ENCODE measurements around the gene UHRF1. TPM values are rescaled to one million over a fixed set of nuclear protein-coding genes. Genes with fewer than 3 reads are reported as not detected.
"Not testable (repeated sequence)": the region's sequence is repeated elsewhere in the genome, so short reads cannot be mapped to it uniquely, and the experiment has no call there.

The UHRF1 gene
- total RNA-seq, 1 donor from 2014 or later, result 19.8 TPM

DNA sequence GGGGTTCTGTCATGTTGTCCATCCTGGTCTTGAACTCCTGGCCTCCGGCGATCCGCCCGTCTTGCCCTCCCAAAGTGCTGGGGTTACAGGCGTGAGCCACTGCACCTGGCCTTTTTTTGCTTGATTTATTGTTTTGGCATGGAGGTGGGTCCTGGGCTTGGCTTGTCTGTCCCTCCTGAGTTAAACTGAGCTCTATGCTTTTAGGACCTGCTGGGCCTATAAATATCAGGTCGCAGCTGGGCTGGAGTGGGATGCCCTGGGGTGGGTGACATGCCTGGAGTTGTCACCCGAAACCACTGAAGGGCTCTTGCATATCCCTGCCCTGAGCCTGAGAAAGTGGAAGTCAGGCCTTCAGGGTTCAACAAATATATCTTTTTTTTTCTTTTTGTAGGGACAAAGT is 12.2 kb upstream of the UHRF1 start:
- Histone ChIP-seq H3K4me1 (ENCODE audit: control insufficient read depth in 3 of 3, insufficient read depth in 3 of 3, low read length in 3 of 3) (peaks cover 2 to 7% (median 3%) of the 10 kb centered on the region in 3 donors), H3K36me3 (ENCODE audit: control insufficient read depth in 3 of 3, insufficient read depth in 3 of 3, low read length in 3 of 3) (no peaks in the 10 kb centered on the region), H3K9ac (ENCODE audit: low read depth in 1 of 3, low read length in 3 of 3) (no peak overlapping the region), H3K4me3 (ENCODE audit: low read length in 3 of 3) (no peak overlapping the region), H3K27me3 (ENCODE audit: control insufficient read depth in 3 of 3, insufficient read depth in 3 of 3, low read length in 3 of 3) (no peaks in the 10 kb centered on the region), H3K9me3 (ENCODE audit: control insufficient read depth in 3 of 3, low read length in 3 of 3) (no peaks in the 10 kb centered on the region), H3K27ac (ENCODE audit: low read depth, low read length) (no peak overlapping the region)

DNA sequence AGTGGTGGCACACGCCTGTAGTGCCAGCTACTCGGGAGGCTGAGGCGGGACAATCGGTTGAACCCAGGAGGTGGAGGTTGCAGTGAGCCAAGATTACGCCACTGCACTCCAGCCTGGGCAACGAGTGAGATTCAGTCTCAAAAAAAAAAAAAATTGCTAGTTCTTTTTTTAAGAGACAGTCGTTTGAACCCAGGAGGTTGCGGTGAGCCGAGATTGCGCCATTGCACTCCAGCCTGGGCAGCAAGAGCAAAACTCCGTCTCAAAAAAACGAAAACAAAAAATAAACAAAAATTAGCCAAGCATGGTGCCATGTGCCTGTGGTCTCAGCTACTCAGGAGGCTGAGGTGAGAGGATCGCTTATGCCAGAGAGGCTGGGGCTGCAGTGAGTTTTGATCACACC is 8.4 kb upstream of the UHRF1 start:
- not testable (repeated sequence) for H3K36me3 ChIP-seq (ENCODE audit: control insufficient read depth in 3 of 3, insufficient read depth in 3 of 3, low read length in 3 of 3); H3K9ac ChIP-seq (ENCODE audit: low read depth in 1 of 3, low read length in 3 of 3); H3K4me1 ChIP-seq (ENCODE audit: control insufficient read depth in 3 of 3, insufficient read depth in 3 of 3, low read length in 3 of 3); H3K4me3 ChIP-seq (ENCODE audit: low read length in 3 of 3); H3K27me3 ChIP-seq (ENCODE audit: control insufficient read depth in 3 of 3, insufficient read depth in 3 of 3, low read length in 3 of 3); H3K9me3 ChIP-seq (ENCODE audit: control insufficient read depth in 3 of 3, low read length in 3 of 3); H3K27ac ChIP-seq (ENCODE audit: low read depth, low read length)

GRCh38 chr19:4902796-4903195 is 6.5 kb upstream of the UHRF1 start, which contains the start of gene ARRDC5:
Gene ARRDC5, minus strand, starts transcription at chr19:4902896. Its CDS starts 71 bp downstream, at chr19:4902825.
- H3K36me3 ChIP-seq (ENCODE audit: control insufficient read depth in 3 of 3, insufficient read depth in 3 of 3, low read length in 3 of 3), result no peaks in the 10 kb centered on the region
- H3K4me1 ChIP-seq (ENCODE audit: control insufficient read depth in 3 of 3, insufficient read depth in 3 of 3, low read length in 3 of 3), result no peaks in the 10 kb centered on the region
- H3K27me3 ChIP-seq (ENCODE audit: control insufficient read depth in 3 of 3, insufficient read depth in 3 of 3, low read length in 3 of 3), result no peaks in the 10 kb centered on the region
- H3K27ac ChIP-seq (ENCODE audit: low read depth, low read length), result no peak within 1 kb of the TSS
- no peak within 1 kb of the TSS for H3K9ac ChIP-seq (ENCODE audit: low read depth in 1 of 3, low read length in 3 of 3)
- no peak within 1 kb of the TSS for H3K4me3 ChIP-seq (ENCODE audit: low read length in 3 of 3)
- no peaks in the 10 kb centered on the region for H3K9me3 ChIP-seq (ENCODE audit: control insufficient read depth in 3 of 3, low read length in 3 of 3)

- Histone ChIP-seq H3K9ac (ENCODE audit: low read depth in 1 of 3, low read length in 3 of 3) (no peak overlapping the region), H3K4me3 (ENCODE audit: low read length in 3 of 3) (no peak overlapping the region), H3K36me3 (ENCODE audit: control insufficient read depth in 3 of 3, insufficient read depth in 3 of 3, low read length in 3 of 3) (no peaks in the 10 kb centered on the region), H3K4me1 (ENCODE audit: control insufficient read depth in 3 of 3, insufficient read depth in 3 of 3, low read length in 3 of 3) (peaks cover 0 to 5% (median 5%) of the 10 kb centered on the region in 3 donors), H3K27me3 (ENCODE audit: control insufficient read depth in 3 of 3, insufficient read depth in 3 of 3, low read length in 3 of 3) (no peaks in the 10 kb centered on the region), H3K9me3 (ENCODE audit: control insufficient read depth in 3 of 3, low read length in 3 of 3) (no peaks in the 10 kb centered on the region), H3K27ac (ENCODE audit: low read depth, low read length) (no peak overlapping the region)
Observed at GRCh38 chr19:4904481-4904880, 4.8 kb upstream of the UHRF1 start.

GRCh38 chr19:4906963-4907362 is 2.3 kb upstream of the UHRF1 start:
- Histone ChIP-seq H3K27me3 (ENCODE audit: control insufficient read depth in 3 of 3, insufficient read depth in 3 of 3, low read length in 3 of 3) (no peaks in the 10 kb centered on the region), H3K4me3 (ENCODE audit: low read length in 3 of 3) (no peak overlapping the region), H3K4me1 (ENCODE audit: control insufficient read depth in 3 of 3, insufficient read depth in 3 of 3, low read length in 3 of 3) (peaks cover 15 to 22% (median 22%) of the 10 kb centered on the region in 3 donors), H3K9me3 (ENCODE audit: control insufficient read depth in 3 of 3, low read length in 3 of 3) (no peaks in the 10 kb centered on the region), H3K9ac (ENCODE audit: low read depth in 1 of 3, low read length in 3 of 3) (no peak overlapping the region), H3K27ac (ENCODE audit: low read depth, low read length) (no peak overlapping the region), H3K36me3 (ENCODE audit: control insufficient read depth in 3 of 3, insufficient read depth in 3 of 3, low read length in 3 of 3) (no peaks in the 10 kb centered on the region)

GRCh38 chr19:4908360-4908759 is 941 bp upstream of the UHRF1 start:
- peaks cover 18 to 27% (median 24%) of the 10 kb centered on the region in 3 donors for H3K4me1 ChIP-seq (ENCODE audit: control insufficient read depth in 3 of 3, insufficient read depth in 3 of 3, low read length in 3 of 3)
- H3K9ac ChIP-seq (ENCODE audit: low read depth in 1 of 3, low read length in 3 of 3), result no peak overlapping the region
- H3K9me3 ChIP-seq (ENCODE audit: control insufficient read depth in 3 of 3, low read length in 3 of 3), result no peaks in the 10 kb centered on the region
- H3K4me3 ChIP-seq (ENCODE audit: low read length in 3 of 3), result no peak overlapping the region
- H3K36me3 ChIP-seq (ENCODE audit: control insufficient read depth in 3 of 3, insufficient read depth in 3 of 3, low read length in 3 of 3), result no peaks in the 10 kb centered on the region
- no peak overlapping the region for H3K27ac ChIP-seq (ENCODE audit: low read depth, low read length)
- H3K27me3 ChIP-seq (ENCODE audit: control insufficient read depth in 3 of 3, insufficient read depth in 3 of 3, low read length in 3 of 3), result no peaks in the 10 kb centered on the region

- no peaks in the 10 kb centered on the region for H3K9me3 ChIP-seq (ENCODE audit: control insufficient read depth in 3 of 3, low read length in 3 of 3)
- H3K27ac ChIP-seq (ENCODE audit: low read depth, low read length), result no peak overlapping the region
- H3K4me3 ChIP-seq (ENCODE audit: low read length in 3 of 3), result no peak overlapping the region
- H3K27me3 ChIP-seq (ENCODE audit: control insufficient read depth in 3 of 3, insufficient read depth in 3 of 3, low read length in 3 of 3), result no peaks in the 10 kb centered on the region
- no peaks in the 10 kb centered on the region for H3K36me3 ChIP-seq (ENCODE audit: control insufficient read depth in 3 of 3, insufficient read depth in 3 of 3, low read length in 3 of 3)
- H3K4me1 ChIP-seq (ENCODE audit: control insufficient read depth in 3 of 3, insufficient read depth in 3 of 3, low read length in 3 of 3), result peaks cover 18 to 27% (median 24%) of the 10 kb centered on the region in 3 donors
- H3K9ac ChIP-seq (ENCODE audit: low read depth in 1 of 3, low read length in 3 of 3), result peak overlapping the region in 1 of 3 donors; percentile 72
Observed at GRCh38 chr19:4908781-4909155, 533 bp upstream of the UHRF1 start.

- Histone ChIP-seq H3K4me3 (ENCODE audit: low read length in 3 of 3) (peak overlapping the region; percentile 69 to 75 (median 71)), H3K4me1 (ENCODE audit: control insufficient read depth in 3 of 3, insufficient read depth in 3 of 3, low read length in 3 of 3) (peaks cover 18 to 27% (median 24%) of the 10 kb centered on the region in 3 donors), H3K36me3 (ENCODE audit: control insufficient read depth in 3 of 3, insufficient read depth in 3 of 3, low read length in 3 of 3) (no peaks in the 10 kb centered on the region), H3K9ac (ENCODE audit: low read depth in 1 of 3, low read length in 3 of 3) (peak overlapping the region in 1 of 3 donors; percentile 72), H3K9me3 (ENCODE audit: control insufficient read depth in 3 of 3, low read length in 3 of 3) (no peaks in the 10 kb centered on the region), H3K27me3 (ENCODE audit: control insufficient read depth in 3 of 3, insufficient read depth in 3 of 3, low read length in 3 of 3) (no peaks in the 10 kb centered on the region), H3K27ac (ENCODE audit: low read depth, low read length) (no peak overlapping the region)
Observed at GRCh38 chr19:4909897-4910593, 744 bp downstream of the UHRF1 start.

DNA sequence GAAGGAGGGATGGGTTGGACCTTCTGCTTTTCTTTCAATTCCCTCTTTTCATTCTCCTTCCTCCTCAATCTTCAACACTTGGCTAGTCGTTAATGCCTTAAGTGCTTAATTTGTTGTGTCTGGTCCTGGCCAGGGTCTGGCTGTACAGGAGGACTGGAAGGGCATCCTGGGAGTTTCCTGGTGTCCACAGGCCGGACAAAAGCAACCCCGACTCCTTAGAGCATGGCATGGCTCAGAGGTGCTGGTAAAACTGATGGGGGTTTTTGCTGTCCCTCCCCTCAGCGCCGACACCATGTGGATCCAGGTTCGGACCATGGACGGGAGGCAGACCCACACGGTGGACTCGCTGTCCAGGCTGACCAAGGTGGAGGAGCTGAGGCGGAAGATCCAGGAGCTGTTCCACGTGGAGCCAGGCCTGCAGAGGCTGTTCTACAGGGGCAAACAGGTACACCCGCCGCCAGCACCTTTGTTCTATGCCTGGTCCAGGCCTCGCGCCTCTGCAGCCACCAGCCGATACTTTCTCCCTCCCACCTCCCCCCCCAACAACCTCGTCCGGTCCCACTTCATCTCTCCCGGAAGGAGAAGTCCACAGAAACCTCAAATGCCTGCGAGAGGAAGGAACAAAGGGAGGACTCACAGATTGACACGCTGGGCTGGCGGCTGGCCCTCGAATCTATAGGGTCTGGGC is 1.4 kb downstream of the UHRF1 start:
- Histone ChIP-seq H3K27ac (ENCODE audit: low read depth, low read length) (no peak overlapping the region), H3K9me3 (ENCODE audit: control insufficient read depth in 3 of 3, low read length in 3 of 3) (no peaks in the 10 kb centered on the region), H3K36me3 (ENCODE audit: control insufficient read depth in 3 of 3, insufficient read depth in 3 of 3, low read length in 3 of 3) (no peaks in the 10 kb centered on the region), H3K9ac (ENCODE audit: low read depth in 1 of 3, low read length in 3 of 3) (peak overlapping the region in 1 of 3 donors; percentile 40), H3K4me1 (ENCODE audit: control insufficient read depth in 3 of 3, insufficient read depth in 3 of 3, low read length in 3 of 3) (peaks cover 18 to 27% (median 24%) of the 10 kb centered on the region in 3 donors), H3K27me3 (ENCODE audit: control insufficient read depth in 3 of 3, insufficient read depth in 3 of 3, low read length in 3 of 3) (no peaks in the 10 kb centered on the region), H3K4me3 (ENCODE audit: low read length in 3 of 3) (peak overlapping the region; percentile 67 to 75 (median 69))

- Histone ChIP-seq H3K27ac (ENCODE audit: low read depth, low read length) (peak overlapping the region; percentile 8), H3K4me3 (ENCODE audit: low read length in 3 of 3) (peak overlapping the region; percentile 41 to 56 (median 52)), H3K9me3 (ENCODE audit: control insufficient read depth in 3 of 3, low read length in 3 of 3) (no peaks in the 10 kb centered on the region), H3K27me3 (ENCODE audit: control insufficient read depth in 3 of 3, insufficient read depth in 3 of 3, low read length in 3 of 3) (no peaks in the 10 kb centered on the region), H3K9ac (ENCODE audit: low read depth in 1 of 3, low read length in 3 of 3) (peak overlapping the region in 2 of 3 donors; percentile 17 to 60), H3K4me1 (ENCODE audit: control insufficient read depth in 3 of 3, insufficient read depth in 3 of 3, low read length in 3 of 3) (peaks cover 18 to 27% (median 24%) of the 10 kb centered on the region in 3 donors), H3K36me3 (ENCODE audit: control insufficient read depth in 3 of 3, insufficient read depth in 3 of 3, low read length in 3 of 3) (no peaks in the 10 kb centered on the region)
Observed at GRCh38 chr19:4911314-4911713, 2.0 kb downstream of the UHRF1 start.
